Measurements from ENCODE around the gene ZNF23.

DNA sequence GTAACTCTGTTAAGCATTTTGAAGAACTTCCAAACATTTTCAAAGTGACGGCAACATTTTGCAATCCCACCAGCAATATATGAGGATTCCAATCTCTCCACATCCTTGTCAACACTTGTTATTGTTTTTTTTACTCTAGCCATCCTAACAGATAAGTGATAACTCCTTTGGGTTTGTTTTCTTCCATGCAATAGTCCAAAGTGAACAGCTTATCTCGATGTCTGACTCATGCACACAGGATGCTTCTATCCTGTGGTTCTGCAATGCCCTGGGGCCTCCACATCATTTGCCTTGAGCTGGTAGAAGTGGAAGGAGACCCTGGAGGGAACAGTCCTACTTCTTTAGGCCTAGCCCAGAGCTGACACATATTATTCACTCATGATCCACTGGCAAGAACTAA is 33.2 kb downstream of the ZNF23 start:
- no peak for TF ChIP-seq POLR2AphosphoS5 (IDR thresholded peaks at IDR 0.05)
- TF ChIP-seq, protein P1, sequence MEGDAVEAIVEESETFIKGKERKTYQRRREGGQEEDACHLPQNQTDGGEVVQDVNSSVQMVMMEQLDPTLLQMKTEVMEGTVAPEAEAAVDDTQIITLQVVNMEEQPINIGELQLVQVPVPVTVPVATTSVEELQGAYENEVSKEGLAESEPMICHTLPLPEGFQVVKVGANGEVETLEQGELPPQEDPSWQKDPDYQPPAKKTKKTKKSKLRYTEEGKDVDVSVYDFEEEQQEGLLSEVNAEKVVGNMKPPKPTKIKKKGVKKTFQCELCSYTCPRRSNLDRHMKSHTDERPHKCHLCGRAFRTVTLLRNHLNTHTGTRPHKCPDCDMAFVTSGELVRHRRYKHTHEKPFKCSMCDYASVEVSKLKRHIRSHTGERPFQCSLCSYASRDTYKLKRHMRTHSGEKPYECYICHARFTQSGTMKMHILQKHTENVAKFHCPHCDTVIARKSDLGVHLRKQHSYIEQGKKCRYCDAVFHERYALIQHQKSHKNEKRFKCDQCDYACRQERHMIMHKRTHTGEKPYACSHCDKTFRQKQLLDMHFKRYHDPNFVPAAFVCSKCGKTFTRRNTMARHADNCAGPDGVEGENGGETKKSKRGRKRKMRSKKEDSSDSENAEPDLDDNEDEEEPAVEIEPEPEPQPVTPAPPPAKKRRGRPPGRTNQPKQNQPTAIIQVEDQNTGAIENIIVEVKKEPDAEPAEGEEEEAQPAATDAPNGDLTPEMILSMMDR (IDR thresholded peaks at IDR 0.05): no peak
- TF ChIP-seq POLR2A (IDR thresholded peaks at IDR 0.05): no peak

Data from stomach (tissue), 4 donors.